ENCODE measurements around the gene MIS18A. TPM values are rescaled to one million over a fixed set of nuclear protein-coding genes. Genes with fewer than 3 reads are reported as not detected.
A peak's percentile ranks its signal among the peaks of the same experiment; 100 is the strongest.
"Not testable (repeated sequence)": the region's sequence is repeated elsewhere in the genome, so short reads cannot be mapped to it uniquely, and the experiment has no call there.

Gene MIS18A
- total RNA-seq, 2 donors from 2014 or later = 13.5 to 36.2 TPM

DNA sequence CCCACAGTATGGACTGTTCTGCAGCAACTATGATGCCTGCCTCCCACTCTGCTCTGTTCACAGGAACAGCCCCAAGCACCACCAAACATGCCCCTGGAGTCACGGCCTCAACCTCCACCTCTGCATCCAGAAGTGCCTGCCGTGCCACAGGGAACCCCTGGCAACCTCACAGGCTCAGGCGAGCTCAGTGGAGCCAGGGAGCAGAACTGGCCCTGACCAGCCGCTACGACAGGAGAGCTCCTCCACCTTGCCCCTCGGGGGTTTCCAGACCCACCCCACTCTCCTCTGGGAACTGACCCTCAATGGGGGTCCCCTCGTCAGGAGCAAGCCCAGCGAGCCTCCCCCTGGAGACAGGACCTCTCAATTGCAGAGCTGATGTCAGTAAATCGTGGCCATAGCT, 32.8 kb upstream of the MIS18A start:
- H3K4me3 ChIP-seq = no peak overlapping the region
- no peaks in the 10 kb centered on the region for H3K9me3 ChIP-seq
- no peak for TF ChIP-seq CTCF (IDR thresholded peaks at IDR 0.05)
- no peaks in the 10 kb centered on the region for H3K4me1 ChIP-seq
- DNase-seq = peak; percentile 13
- no peaks in the 10 kb centered on the region for H3K36me3 ChIP-seq
- H3K9ac ChIP-seq (ENCODE audit: low read depth in 2 of 2, low read length in 2 of 2) = no peak overlapping the region
- H3K27me3 ChIP-seq = no peaks in the 10 kb centered on the region
- intact Hi-C loops (cut with DNase I) = no loop called here
- no peak overlapping the region for H3K27ac ChIP-seq

DNA sequence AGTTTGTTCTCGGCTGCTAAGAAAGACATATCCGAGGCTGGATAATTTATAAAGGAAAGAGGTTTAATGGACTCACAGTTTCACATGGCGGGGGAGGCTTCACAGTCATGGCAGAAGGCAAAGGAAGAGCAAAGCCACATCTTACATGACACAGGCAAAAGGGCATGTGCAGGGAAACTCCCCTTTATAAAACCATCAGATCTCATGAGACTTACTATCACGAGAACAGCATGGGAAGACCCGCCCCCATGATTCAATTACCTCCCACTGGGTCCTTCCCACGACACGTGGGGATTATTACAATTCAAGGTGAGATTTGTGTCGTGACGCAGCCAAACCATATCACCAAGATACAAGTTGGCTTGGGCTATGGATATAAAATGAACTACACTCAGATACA, 32.1 kb upstream of the MIS18A start:
- peak; percentile 2 for DNase-seq
- H3K9ac ChIP-seq (ENCODE audit: low read depth in 2 of 2, low read length in 2 of 2); H3K27ac ChIP-seq; H3K4me1 ChIP-seq; H3K4me3 ChIP-seq; H3K36me3 ChIP-seq; H3K27me3 ChIP-seq; H3K9me3 ChIP-seq; intact Hi-C loops (cut with DNase I): not testable (repeated sequence)

DNA sequence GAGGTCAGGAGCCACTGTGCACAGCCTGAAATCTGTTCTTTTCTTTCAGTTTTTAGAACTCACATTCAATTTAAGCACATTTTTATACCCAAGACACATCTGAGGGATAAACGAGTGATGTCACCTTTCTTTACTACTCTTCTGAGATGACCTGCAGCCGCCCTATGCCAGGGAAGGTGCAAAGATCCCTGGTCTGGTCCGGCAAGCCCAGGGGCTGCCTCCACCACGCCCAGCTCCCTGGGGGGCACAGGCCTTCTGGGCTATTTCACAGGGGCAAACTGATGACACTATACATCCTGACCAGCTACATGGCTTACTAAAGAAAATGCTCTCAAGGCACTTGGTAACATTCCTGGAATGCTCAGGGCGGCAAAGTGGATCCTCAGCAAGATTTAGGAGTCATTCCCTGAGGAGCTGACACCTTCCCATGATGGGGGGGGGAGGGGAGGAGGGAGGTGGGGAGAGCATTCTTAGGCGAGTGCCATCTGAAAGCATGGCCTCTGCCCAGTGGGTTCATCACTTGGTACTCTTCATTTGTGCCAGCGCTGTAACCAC, 31.1 kb upstream of the MIS18A start:
- no peaks in the 10 kb centered on the region for H3K4me1 ChIP-seq
- intact Hi-C loops (cut with DNase I) = no loop called here
- H3K27me3 ChIP-seq = no peaks in the 10 kb centered on the region
- no peak overlapping the region for H3K27ac ChIP-seq
- no peaks in the 10 kb centered on the region for H3K36me3 ChIP-seq
- no peaks in the 10 kb centered on the region for H3K9me3 ChIP-seq
- DNase-seq = no peak
- H3K4me3 ChIP-seq = no peak overlapping the region
- no peak for TF ChIP-seq CTCF (IDR thresholded peaks at IDR 0.05)
- no peak overlapping the region for H3K9ac ChIP-seq (ENCODE audit: low read depth in 2 of 2, low read length in 2 of 2)

- TF ChIP-seq CTCF (IDR thresholded peaks at IDR 0.05) = no peak
- H3K27me3 ChIP-seq = no peaks in the 10 kb centered on the region
- no peaks in the 10 kb centered on the region for H3K9me3 ChIP-seq
- no peak overlapping the region for H3K9ac ChIP-seq (ENCODE audit: low read depth in 2 of 2, low read length in 2 of 2)
- no peak for DNase-seq
- intact Hi-C loops (cut with DNase I) = no loop called here
- no peak overlapping the region for H3K27ac ChIP-seq
- H3K36me3 ChIP-seq = no peaks in the 10 kb centered on the region
- no peak overlapping the region for H3K4me3 ChIP-seq
- no peaks in the 10 kb centered on the region for H3K4me1 ChIP-seq
Measured at GRCh38 chr21:32308696-32309095, 29.8 kb upstream of the MIS18A start.

DNA sequence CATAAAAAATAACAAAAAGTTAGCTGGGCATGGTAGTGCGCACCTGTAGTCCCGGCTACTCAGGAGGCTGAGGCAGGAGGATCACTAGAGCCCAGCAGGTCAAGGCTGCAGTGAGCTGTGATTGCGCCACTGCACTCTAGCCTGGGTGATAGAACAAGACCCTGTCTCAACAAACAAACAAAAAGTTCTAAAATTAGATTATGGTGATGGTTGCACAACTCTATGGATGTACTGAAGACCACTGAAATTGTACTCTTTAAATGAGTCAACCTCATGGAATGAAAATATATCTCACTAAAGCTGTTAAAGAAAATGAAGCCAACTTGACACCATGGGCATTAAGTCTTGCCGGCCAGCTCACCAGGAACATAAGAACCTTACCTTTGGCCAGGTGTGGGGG, 28.9 kb upstream of the MIS18A start:
- no peak overlapping the region for H3K4me3 ChIP-seq
- intact Hi-C loops (cut with DNase I) = no loop called here
- no peak overlapping the region for H3K27ac ChIP-seq
- H3K36me3 ChIP-seq = no peaks in the 10 kb centered on the region
- H3K9me3 ChIP-seq = no peaks in the 10 kb centered on the region
- no peak overlapping the region for H3K9ac ChIP-seq (ENCODE audit: low read depth in 2 of 2, low read length in 2 of 2)
- no peaks in the 10 kb centered on the region for H3K27me3 ChIP-seq
- no peaks in the 10 kb centered on the region for H3K4me1 ChIP-seq
- peak; percentile 8 for DNase-seq
- TF ChIP-seq CTCF (IDR thresholded peaks at IDR 0.05) = no peak

DNA sequence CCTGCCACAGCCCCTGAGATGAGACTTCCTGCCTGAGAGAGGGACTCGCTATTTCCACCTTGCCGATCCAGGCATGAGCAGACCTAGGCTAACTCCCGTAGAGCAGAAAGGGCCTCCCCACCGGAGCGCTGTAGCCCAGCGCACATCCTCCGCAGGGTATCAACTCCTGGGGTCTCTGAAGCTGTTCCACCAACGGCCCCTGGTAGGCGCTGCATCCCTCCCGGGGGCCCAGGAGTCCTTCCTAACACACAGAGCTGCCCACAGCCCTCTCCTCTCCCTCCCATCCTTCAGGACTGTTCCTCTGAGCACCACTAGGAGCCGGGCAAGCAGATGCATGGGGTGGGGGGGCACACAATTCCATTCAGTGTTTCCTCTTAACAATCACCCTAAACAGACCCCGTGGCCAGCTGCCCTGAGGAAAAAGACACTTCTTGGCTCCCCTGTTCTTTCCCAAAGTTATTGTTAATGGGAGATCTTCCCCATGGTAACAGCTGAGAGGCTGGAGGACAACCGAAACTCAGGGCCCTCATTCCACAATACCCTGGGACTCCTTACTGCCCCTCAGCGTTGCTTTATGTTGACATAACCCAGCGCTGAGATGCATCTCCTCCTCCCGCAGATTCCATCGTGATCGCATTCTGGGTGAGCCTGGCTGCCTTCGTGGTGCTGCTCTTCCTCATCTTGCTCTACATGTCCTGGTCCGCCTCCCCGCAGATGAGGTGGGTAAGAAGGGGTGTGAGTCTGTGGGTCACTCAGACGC, 27.4 kb upstream of the MIS18A start:
- Histone ChIP-seq H3K27me3 (no peaks in the 10 kb centered on the region), H3K4me3 (no peak overlapping the region), H3K4me1 (no peaks in the 10 kb centered on the region), H3K36me3 (no peaks in the 10 kb centered on the region), H3K9ac (ENCODE audit: low read depth in 2 of 2, low read length in 2 of 2) (no peak overlapping the region), H3K9me3 (no peaks in the 10 kb centered on the region), H3K27ac (no peak overlapping the region)
- DNase-seq = peak; percentile 14
- intact Hi-C loops (cut with DNase I) = no loop called here
- TF ChIP-seq CTCF (IDR thresholded peaks at IDR 0.05) = no peak

All from colonic mucosa (tissue), 4 donors.